Transverse colon (tissue), 4 donors: Measurements from ENCODE around the gene EFNA5. TPM values are rescaled to one million over a fixed set of nuclear protein-coding genes. Genes with fewer than 3 reads are reported as not detected.

ENCODE experiments used
- DNase-seq: peaks from one replicate; pipeline ENCODE4 v3.0.0-alpha.2; 2019
- H3K27ac ChIP-seq, 4 donors: fragments of 200-600 bp; sonication (generic); 2 replicates each; pipeline ENCODE4 v1.5.1; 2016 to 2018; ENCODE audit warnings: inconsistent platforms in 4 of 4
- H3K27me3 ChIP-seq: fragments of 200-600 bp; sonication (generic); 2 replicates; pipeline ENCODE4 v1.5.1; 2017; ENCODE audit warnings: inconsistent platforms
- H3K36me3 ChIP-seq, 4 donors: fragments of 200-600 bp; sonication (generic); 2 replicates each; pipeline ENCODE4 v1.5.1; 2017 to 2019; ENCODE audit warnings: inconsistent platforms in 4 of 4
- H3K4me1 ChIP-seq, 4 donors: fragments of 200-600 bp; sonication (generic); 2 replicates each; pipeline ENCODE4 v1.5.1; 2017 to 2020; ENCODE audit warnings: inconsistent platforms in 4 of 4
- H3K4me3 ChIP-seq, 4 donors: fragments of 200-600 bp; sonication (generic); 1 replicate in 1 of 4; 2 replicates in 3 of 4; pipeline versions ENCODE4 v1.5.1 to v1.6.1; 2017 to 2019; ENCODE audit warnings: inconsistent platforms in 4 of 4
- H3K9me3 ChIP-seq, 2 donors: fragments of 200-600 bp; sonication (generic); 2 replicates each; pipeline ENCODE4 v1.5.1; 2017 to 2019; ENCODE audit warnings: inconsistent platforms in 2 of 2
- EP300 ChIP-seq: sonication (generic); formaldehyde crosslinking; IDR thresholded peaks from one replicate; pipeline ENCODE4 v1.6.1; 2017; ENCODE audit warnings: antibody characterized with exemption, low read depth
- POLR2A ChIP-seq: fragments of 450-650 bp; IDR thresholded peaks from one replicate; pipeline ENCODE4 v1.6.1; 2016; ENCODE audit warnings: antibody characterized with exemption, mild to moderate bottlenecking, moderate library complexity
- POLR2AphosphoS5 ChIP-seq, 3 donors: sonication (generic); formaldehyde crosslinking; IDR thresholded peaks; one replicate each; pipeline ENCODE4 v1.6.1; 2016; ENCODE audit warnings: antibody characterized with exemption in 3 of 3
- WGBS, 2 donors: methylation state at CpG; one replicate each; pipeline ENCODE4 v1.1.5; 2018; ENCODE audit warnings: low coverage in 1 of 2; 5-methylcytosine and 5-hydroxymethylcytosine counted together
- in situ Hi-C, 4 donors: fragments of 200-750 bp; cut with MboI; loops; one replicate each; pipeline versions ENCODE4 v1.15.0 to v1.15.1; 2017; ENCODE audit warnings: low sequenced_read_pairs in 3 of 4, low pct_ligation_motif_present in 1 of 4, low pct_unique_long_range_greater_than_20kb in 1 of 4
- intact Hi-C: fragments of 100-400 bp; cut with DNase I; formaldehyde crosslinking; loops from one replicate; pipeline ENCODE4 v1.15.1; 2023; ENCODE audit warnings: low total_unique reads
- total RNA-seq, 4 donors: library from RNA; depleted of rRNA; stranded (reverse); fragments of >200 nt; gene quantifications; one replicate each; pipeline ENCODE4 v1.1.0, GENCODE V29; 2016
- TF ChIP-seq, protein P1 (sequence below), 5 experiments: fragments of 200-600 bp in 3 of 5; fragments of 450-650 bp in 2 of 5; sonication (generic) in 3 of 5; IDR thresholded peaks; 1 replicate in 2 of 5; 2 replicates in 3 of 5; pipeline ENCODE4 v1.5.1; 2016 to 2017; ENCODE audit warnings: antibody characterized with exemption in 5 of 5, inconsistent platforms in 3 of 5, mild to moderate bottlenecking in 2 of 5, moderate library complexity in 1 of 5

Gene EFNA5
- total RNA-seq, 4 donors from 2014 or later, result 1.5 to 18.2 (median 12.1) TPM

DNA sequence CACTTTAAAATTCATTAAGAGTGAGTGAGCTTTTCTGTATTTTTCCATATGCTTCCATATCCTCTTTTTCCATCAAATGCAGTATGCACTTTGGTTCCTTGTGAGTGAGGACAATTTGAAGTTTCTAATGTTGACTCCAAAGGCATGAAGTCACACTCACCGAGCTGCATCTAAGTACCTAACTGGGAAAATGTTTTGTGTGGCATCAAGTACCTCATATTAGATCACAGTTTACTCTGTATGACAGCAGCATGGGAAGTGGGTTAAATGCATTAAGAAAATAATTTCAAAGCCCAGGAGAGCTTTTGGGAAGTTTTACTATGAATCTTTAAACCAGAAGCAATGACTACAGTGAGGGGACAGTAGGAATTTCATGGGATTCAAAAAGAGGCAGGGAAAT is 207.0 kb downstream of the EFNA5 start:
- peaks cover 5 to 14% (median 7%) of the 10 kb centered on the region in 4 donors for H3K4me1 ChIP-seq
- WGBS, 2 donors, result 79% methylated on average over 1 of the region's 1 CpG; no CpG with 5 or more reads in 1 of the 2 donors
- H3K36me3 ChIP-seq, result no peaks in the 10 kb centered on the region
- H3K27me3 ChIP-seq, result no peaks in the 10 kb centered on the region
- in situ Hi-C loops, result no loop called here
- DNase-seq, result no peak
- H3K9me3 ChIP-seq, result no peaks in the 10 kb centered on the region
- H3K27ac ChIP-seq, result no peak overlapping the region
- no peak overlapping the region for H3K4me3 ChIP-seq
- intact Hi-C loops, result no loop called here
- TF ChIP-seq, protein P1, sequence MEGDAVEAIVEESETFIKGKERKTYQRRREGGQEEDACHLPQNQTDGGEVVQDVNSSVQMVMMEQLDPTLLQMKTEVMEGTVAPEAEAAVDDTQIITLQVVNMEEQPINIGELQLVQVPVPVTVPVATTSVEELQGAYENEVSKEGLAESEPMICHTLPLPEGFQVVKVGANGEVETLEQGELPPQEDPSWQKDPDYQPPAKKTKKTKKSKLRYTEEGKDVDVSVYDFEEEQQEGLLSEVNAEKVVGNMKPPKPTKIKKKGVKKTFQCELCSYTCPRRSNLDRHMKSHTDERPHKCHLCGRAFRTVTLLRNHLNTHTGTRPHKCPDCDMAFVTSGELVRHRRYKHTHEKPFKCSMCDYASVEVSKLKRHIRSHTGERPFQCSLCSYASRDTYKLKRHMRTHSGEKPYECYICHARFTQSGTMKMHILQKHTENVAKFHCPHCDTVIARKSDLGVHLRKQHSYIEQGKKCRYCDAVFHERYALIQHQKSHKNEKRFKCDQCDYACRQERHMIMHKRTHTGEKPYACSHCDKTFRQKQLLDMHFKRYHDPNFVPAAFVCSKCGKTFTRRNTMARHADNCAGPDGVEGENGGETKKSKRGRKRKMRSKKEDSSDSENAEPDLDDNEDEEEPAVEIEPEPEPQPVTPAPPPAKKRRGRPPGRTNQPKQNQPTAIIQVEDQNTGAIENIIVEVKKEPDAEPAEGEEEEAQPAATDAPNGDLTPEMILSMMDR (IDR thresholded peaks at IDR 0.05), result no peak
- TF ChIP-seq POLR2A (no peak), EP300 (no peak), POLR2AphosphoS5 (IDR thresholded peaks at IDR 0.05) (no peak)

DNA sequence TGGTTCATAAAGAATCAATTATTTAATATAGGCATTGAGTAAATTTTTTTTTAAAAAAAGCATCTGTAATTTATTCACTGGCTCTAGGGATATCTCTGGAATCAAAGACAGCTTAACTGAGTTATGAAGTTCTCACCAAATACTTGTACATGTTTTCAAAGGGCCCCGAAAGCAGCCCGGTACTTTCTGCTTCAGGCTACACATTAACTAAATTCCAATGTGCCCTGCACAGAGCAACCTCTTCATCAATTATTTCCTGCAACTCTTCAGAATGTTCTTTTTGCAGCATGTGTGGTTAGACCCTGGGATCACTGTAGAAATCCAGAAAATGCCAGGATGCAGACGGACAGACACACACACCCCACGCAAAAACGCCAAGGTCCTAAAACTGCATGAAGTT is 209.0 kb downstream of the EFNA5 start:
- Histone ChIP-seq H3K4me1 (peaks cover 0 to 10% (median 0%) of the 10 kb centered on the region in 4 donors), H3K4me3 (no peak overlapping the region), H3K9me3 (no peaks in the 10 kb centered on the region), H3K36me3 (no peaks in the 10 kb centered on the region), H3K27me3 (no peaks in the 10 kb centered on the region), H3K27ac (no peak overlapping the region)
- TF ChIP-seq POLR2A (no peak), EP300 (no peak), POLR2AphosphoS5 (IDR thresholded peaks at IDR 0.05) (no peak)
- TF ChIP-seq, protein P1 (IDR thresholded peaks at IDR 0.05), result no peak
- in situ Hi-C loops, result no loop called here
- 67 to 92% methylated on average over 2 to 5 of the region's 5 CpGs for WGBS, 2 donors
- intact Hi-C loops, result no loop called here
- no peak for DNase-seq

DNA sequence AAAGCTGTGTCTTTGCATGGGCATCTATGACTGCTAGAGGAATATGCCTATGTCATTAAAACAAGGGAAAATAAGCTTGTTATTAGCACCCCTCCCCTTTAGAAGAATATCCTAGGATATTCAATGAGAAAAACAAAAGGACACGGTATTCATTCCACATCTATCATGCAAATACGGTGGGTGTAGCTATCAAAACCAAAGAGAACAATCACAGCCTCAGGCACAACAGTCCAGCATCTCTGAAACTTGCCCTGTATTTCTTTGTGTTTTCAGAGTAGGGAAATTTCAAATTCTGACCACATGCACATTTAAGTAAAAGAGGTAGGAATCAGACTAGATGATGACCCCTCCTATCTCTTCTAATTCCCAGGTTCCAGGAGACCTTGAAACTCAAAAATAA is 209.9 kb downstream of the EFNA5 start:
- no peaks in the 10 kb centered on the region for H3K36me3 ChIP-seq
- peaks cover 0 to 10% (median 2%) of the 10 kb centered on the region in 4 donors for H3K4me1 ChIP-seq
- H3K27ac ChIP-seq, result no peak overlapping the region
- TF ChIP-seq POLR2AphosphoS5 (IDR thresholded peaks at IDR 0.05) (no peak), POLR2A (no peak), EP300 (no peak)
- TF ChIP-seq, protein P1 (IDR thresholded peaks at IDR 0.05), result no peak
- H3K27me3 ChIP-seq, result no peaks in the 10 kb centered on the region
- no peak overlapping the region for H3K4me3 ChIP-seq
- 81 to 90% methylated on average over 2 of the region's 2 CpGs for WGBS, 2 donors
- H3K9me3 ChIP-seq, result no peaks in the 10 kb centered on the region
- in situ Hi-C loops (no loop called here), intact Hi-C loops (no loop called here)
- no peak for DNase-seq

DNA sequence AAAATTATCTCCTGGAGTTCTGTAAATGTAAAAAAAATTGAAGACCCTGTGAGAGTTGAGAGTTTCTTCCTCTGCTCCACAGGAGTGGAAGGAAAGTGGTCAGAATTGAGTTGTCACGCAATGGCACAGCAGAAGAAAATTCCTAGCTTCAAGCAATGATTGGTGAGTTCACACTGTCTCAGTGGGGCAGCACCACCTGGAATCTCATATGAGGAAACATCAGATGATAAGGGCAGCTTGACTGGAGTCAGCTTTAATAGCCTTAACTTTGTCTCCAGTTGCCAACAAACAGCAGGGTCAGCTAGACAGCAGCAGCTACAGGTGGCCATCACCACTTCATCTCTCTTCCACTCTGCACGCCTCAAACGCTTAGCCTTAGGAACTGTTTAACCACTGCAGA is 211.1 kb downstream of the EFNA5 start:
- TF ChIP-seq EP300 (no peak), POLR2A (no peak), POLR2AphosphoS5 (IDR thresholded peaks at IDR 0.05) (no peak)
- TF ChIP-seq, protein P1 (IDR thresholded peaks at IDR 0.05), result no peak
- 98% methylated on average over 3 of the region's 3 CpGs; no CpG with 5 or more reads in 1 of the 2 donors for WGBS, 2 donors
- in situ Hi-C loops, result no loop called here

More for the DNA sequence above, 211.1 kb downstream of the EFNA5 start:
- no peak overlapping the region for H3K4me3 ChIP-seq
- no peak for DNase-seq
- H3K36me3 ChIP-seq, result no peaks in the 10 kb centered on the region
- intact Hi-C loops, result no loop called here
- H3K4me1 ChIP-seq, result peaks cover 0 to 10% (median 2%) of the 10 kb centered on the region in 4 donors
- no peaks in the 10 kb centered on the region for H3K9me3 ChIP-seq
- H3K27me3 ChIP-seq, result no peaks in the 10 kb centered on the region
- H3K27ac ChIP-seq, result no peak overlapping the region
